Measurements from ENCODE around the gene SPECC1L.

The SPECC1L gene

GRCh38 chr22:24404561-24405275 lies 134.1 kb downstream of the SPECC1L start:
- DNase-seq, result no peak

GRCh38 chr22:24405631-24406321 lies 135.1 kb downstream of the SPECC1L start:
- DNase-seq, result no peak

GRCh38 chr22:24406322-24407277 lies 136.0 kb downstream of the SPECC1L start:
- no peak for DNase-seq

- no peak for DNase-seq
Measured at GRCh38 chr22:24407278-24407665, 136.6 kb downstream of the SPECC1L start.

GRCh38 chr22:24407884-24408283 lies 137.3 kb downstream of the SPECC1L start:
- DNase-seq, result no peak

- no peak for DNase-seq
Measured at GRCh38 chr22:24408630-24409029, 138.0 kb downstream of the SPECC1L start.

GRCh38 chr22:24409707-24410106 lies 139.1 kb downstream of the SPECC1L start:
- no peak for DNase-seq

GRCh38 chr22:24410110-24410856 lies 139.7 kb downstream of the SPECC1L start:
- DNase-seq, result no peak

GRCh38 chr22:24411256-24412004 lies 140.8 kb downstream of the SPECC1L start:
- no peak for DNase-seq

- no peak for DNase-seq
Measured at GRCh38 chr22:24412274-24412673, 141.6 kb downstream of the SPECC1L start.

- DNase-seq, result no peak
Measured at GRCh38 chr22:24413271-24413670, 142.6 kb downstream of the SPECC1L start.

- no peak for DNase-seq
Measured at GRCh38 chr22:24413736-24414385, 143.2 kb downstream of the SPECC1L start.

- no peak for DNase-seq
Measured at GRCh38 chr22:24414523-24414922, 143.9 kb downstream of the SPECC1L start.

- DNase-seq, result no peak
Measured at GRCh38 chr22:24414984-24415945, 144.6 kb downstream of the SPECC1L start.

GRCh38 chr22:24416095-24416494 lies 145.5 kb downstream of the SPECC1L start:
- DNase-seq, result no peak

GRCh38 chr22:24416611-24417010 lies 146.0 kb downstream of the SPECC1L start:
- DNase-seq, result no peak

- DNase-seq, result no peak
Measured at GRCh38 chr22:24417200-24417599, 146.6 kb downstream of the SPECC1L start.

GRCh38 chr22:24417901-24418641 lies 147.4 kb downstream of the SPECC1L start:
- no peak for DNase-seq

GRCh38 chr22:24418786-24419474 lies 148.3 kb downstream of the SPECC1L start:
- DNase-seq, result no peak

Data from amniotic stem cell (primary cell).